GM21515 (cell line): Measurements from ENCODE around the gene RESF1.

Source experiments
- ATAC-seq: cut with Tn5 transposase; IDR thresholded peaks from one replicate; pipeline ENCODE4 v1.9.1; 2021; ENCODE audit not compliant: unreplicated experiment

RESF1 gene

GRCh38 chr12:32005496-32006125, 46.4 kb downstream of the RESF1 start:
- ATAC-seq = no peak
